ENCODE measurements around the gene PRAC1.

Gene PRAC1

GRCh38 chr17:48745381-48746275 is 23.3 kb upstream of the PRAC1 start:
- no peak overlapping the region for H3K4me3 ChIP-seq (ENCODE audit: low read depth, low read length)
- no peak for DNase-seq (ENCODE audit: low read depth)
- TF ChIP-seq MYC (IDR thresholded peaks at IDR 0.05; ENCODE audit: low read depth, low read length) (no peak), MAX (IDR thresholded peaks at IDR 0.05; ENCODE audit: low read depth, low read length) (no peak), POLR2A (IDR thresholded peaks at IDR 0.05; ENCODE audit: extremely low read depth, insufficient read length) (no peak), CTCF (IDR thresholded peaks at IDR 0.05; ENCODE audit: low read depth, low read length) (no peak)

- H3K4me3 ChIP-seq (ENCODE audit: low read depth, low read length): no peak overlapping the region
- DNase-seq (ENCODE audit: low read depth): no peak
- TF ChIP-seq CTCF (IDR thresholded peaks at IDR 0.05; ENCODE audit: low read depth, low read length) (no peak), MYC (IDR thresholded peaks at IDR 0.05; ENCODE audit: low read depth, low read length) (no peak), POLR2A (IDR thresholded peaks at IDR 0.05; ENCODE audit: extremely low read depth, insufficient read length) (no peak), MAX (IDR thresholded peaks at IDR 0.05; ENCODE audit: low read depth, low read length) (no peak)
Measured at GRCh38 chr17:48740537-48740936, 18.2 kb upstream of the PRAC1 start.

- TF ChIP-seq MAX (IDR thresholded peaks at IDR 0.05; ENCODE audit: low read depth, low read length): no peak
- no peak for TF ChIP-seq POLR2A (IDR thresholded peaks at IDR 0.05; ENCODE audit: extremely low read depth, insufficient read length)
- no peak for TF ChIP-seq CTCF (IDR thresholded peaks at IDR 0.05; ENCODE audit: low read depth, low read length)
- no peak for TF ChIP-seq MYC (IDR thresholded peaks at IDR 0.05; ENCODE audit: low read depth, low read length)
- no peak for DNase-seq (ENCODE audit: low read depth)
- H3K4me3 ChIP-seq (ENCODE audit: low read depth, low read length): no peak overlapping the region
Measured at GRCh38 chr17:48738803-48739526, 16.6 kb upstream of the PRAC1 start.

- TF ChIP-seq MAX (IDR thresholded peaks at IDR 0.05; ENCODE audit: low read depth, low read length) (no peak), POLR2A (IDR thresholded peaks at IDR 0.05; ENCODE audit: extremely low read depth, insufficient read length) (no peak), MYC (IDR thresholded peaks at IDR 0.05; ENCODE audit: low read depth, low read length) (no peak), CTCF (IDR thresholded peaks at IDR 0.05; ENCODE audit: low read depth, low read length) (no peak)
- no peak overlapping the region for H3K4me3 ChIP-seq (ENCODE audit: low read depth, low read length)
- DNase-seq (ENCODE audit: low read depth): no peak
Measured at GRCh38 chr17:48738424-48738802, 16.1 kb upstream of the PRAC1 start.

- TF ChIP-seq CTCF (IDR thresholded peaks at IDR 0.05; ENCODE audit: low read depth, low read length): no peak
- no peak for TF ChIP-seq POLR2A (IDR thresholded peaks at IDR 0.05; ENCODE audit: extremely low read depth, insufficient read length)
- no peak for TF ChIP-seq MAX (IDR thresholded peaks at IDR 0.05; ENCODE audit: low read depth, low read length)
- TF ChIP-seq MYC (IDR thresholded peaks at IDR 0.05; ENCODE audit: low read depth, low read length): no peak
- H3K4me3 ChIP-seq (ENCODE audit: low read depth, low read length): no peak overlapping the region
- no peak for DNase-seq (ENCODE audit: low read depth)
Measured at GRCh38 chr17:48737330-48738043, 15.2 kb upstream of the PRAC1 start.

Measured in NB4 (cell line).